AG09319 (cell line): ENCODE data around the gene PTGFRN.
"Not testable (repeated sequence)": the region's sequence is repeated elsewhere in the genome, so short reads cannot be mapped to it uniquely, and the experiment has no call there.

Experiments used
- DNase-seq: peaks from one replicate; pipeline ENCODE4 v3.0.0-alpha.2; 2010; ENCODE audit warnings: low read depth; ENCODE audit errors: extremely low read depth
- CTCF ChIP-seq: IDR thresholded peaks from 2 replicates; pipeline ENCODE4 v1.5.1; 2011; ENCODE audit warnings: low read depth, mild to moderate bottlenecking, inconsistent platforms, low read length, moderate library complexity

Gene PTGFRN

DNA sequence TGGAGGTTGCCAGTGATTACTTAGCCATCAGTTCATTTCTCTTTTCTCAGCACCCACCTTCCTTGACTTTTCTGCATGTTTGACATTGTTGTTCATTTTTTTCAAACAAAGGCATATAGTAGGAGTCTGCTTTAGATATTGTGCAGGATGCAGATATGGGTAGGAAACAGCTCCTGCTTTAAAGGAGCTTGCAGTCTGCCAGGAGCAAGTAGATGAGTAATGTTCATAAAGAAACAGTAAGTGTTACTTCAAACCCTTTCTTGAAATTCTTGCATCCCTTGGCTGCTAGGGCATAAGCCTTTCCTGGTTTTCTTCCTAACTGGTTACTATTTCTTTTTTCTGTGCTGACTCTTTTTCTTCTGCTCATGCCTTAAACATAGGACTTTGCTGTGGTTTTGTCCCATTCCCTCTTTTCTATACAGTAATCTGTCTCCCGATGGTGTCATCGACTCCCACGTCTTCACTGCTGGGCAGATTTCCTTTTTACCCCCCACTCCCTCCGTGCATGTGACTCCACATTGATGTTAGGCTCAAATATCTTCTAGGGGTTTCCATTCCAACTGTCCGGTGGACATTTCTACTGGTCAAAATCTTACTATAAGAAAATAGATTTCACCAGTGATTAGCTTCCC, 20.4 kb downstream of the PTGFRN start:
- no peak for DNase-seq
- TF ChIP-seq CTCF = no peak

- TF ChIP-seq CTCF = no peak
Observed at GRCh38 chr1:116931016-116931918, 21.6 kb downstream of the PTGFRN start.

GRCh38 chr1:116933606-116934515, 24.1 kb downstream of the PTGFRN start:
- no peak for TF ChIP-seq CTCF
- no peak for DNase-seq

More at GRCh38 chr1:116931016-116931918, 21.6 kb downstream of the PTGFRN start:
- no peak for DNase-seq

- DNase-seq = no peak
- peak; percentile 12 for TF ChIP-seq CTCF
Observed at GRCh38 chr1:116934586-116935207, 25.0 kb downstream of the PTGFRN start.

- no peak for TF ChIP-seq CTCF
- no peak for DNase-seq
Observed at GRCh38 chr1:116938216-116938615, 28.5 kb downstream of the PTGFRN start.

- not testable (repeated sequence) for DNase-seq
Observed at GRCh38 chr1:116939780-116940543, 30.2 kb downstream of the PTGFRN start.
